D721Med (cell line): Measurements from ENCODE around the gene SELENOW.

ENCODE experiments used
- DNase-seq: peaks from one replicate; pipeline ENCODE4 v3.0.0; 2011; ENCODE audit warnings: low spot score; ENCODE audit not compliant: insufficient read length
- FAIRE-seq: peaks from 2 replicates; lab custom pipeline; 2011; peaks lifted over from hg19 to GRCh38; lab: Jason Lieb, UNC
- CTCF ChIP-seq: IDR thresholded peaks from 2 replicates; pipeline ENCODE4 v1.5.1; 2012; ENCODE audit warnings: mild to moderate bottlenecking, control low read depth; ENCODE audit not compliant: insufficient read depth; ENCODE audit errors: missing control alignments

The SELENOW gene

DNA sequence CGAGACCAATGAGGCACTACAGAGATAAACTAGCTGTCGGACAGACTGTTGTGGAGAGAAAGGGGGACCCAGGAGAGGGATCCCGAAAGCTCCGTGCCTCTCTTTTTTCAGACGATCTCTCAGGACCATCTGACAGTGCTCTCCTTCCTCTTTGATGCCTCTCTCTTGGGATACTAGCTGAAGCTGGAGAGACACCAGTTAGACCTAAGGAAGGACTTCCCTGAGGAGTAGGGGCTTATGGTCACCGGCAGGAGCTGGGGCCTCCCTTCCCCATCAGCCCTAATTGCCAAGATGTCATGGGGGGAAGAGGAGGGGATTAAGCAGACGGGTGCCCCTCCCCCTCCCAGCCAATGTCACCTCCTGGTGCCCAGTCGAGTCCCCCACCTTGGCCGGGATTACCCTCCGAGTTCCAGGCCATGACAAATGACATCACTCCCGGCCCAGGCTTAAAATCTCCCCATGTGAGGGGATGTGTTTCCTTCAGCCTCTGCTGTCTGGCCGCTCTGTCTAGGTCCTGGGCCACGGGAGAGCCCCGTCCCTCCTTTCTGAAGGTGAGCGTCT, 43.0 kb downstream of the SELENOW start, which contains the start of gene CRX:
CRX (plus strand) TSS at position 478 of the 561 bp plus-strand sequence. CDS start 12,507 bp downstream, outside the sequence.
- FAIRE-seq: peak; percentile 77
- peak; percentile 73 for DNase-seq
- no peak for TF ChIP-seq CTCF

DNA sequence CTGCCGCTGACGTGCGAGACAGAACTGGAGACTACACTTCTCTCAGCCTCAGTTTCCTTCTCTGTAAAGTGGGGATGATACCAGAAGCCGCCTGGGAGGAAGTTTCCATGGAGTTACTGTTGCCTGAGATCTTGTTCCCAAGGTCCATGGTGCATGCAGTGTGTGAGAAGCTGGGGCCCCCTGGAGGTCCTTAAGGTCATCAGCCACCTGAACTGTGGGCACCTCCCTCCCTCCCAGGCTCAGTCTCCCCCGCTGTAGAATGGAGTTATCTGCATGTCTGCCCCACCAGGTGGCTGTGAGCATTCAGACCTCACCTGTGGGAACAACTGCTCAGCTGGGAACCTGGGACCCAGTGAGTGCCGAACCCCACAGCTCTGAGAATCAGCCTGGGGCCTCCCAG, 45.9 kb downstream of the SELENOW start:
- no peak for TF ChIP-seq CTCF
- DNase-seq: no peak
- no peak for FAIRE-seq

GRCh38 chr19:47826800-47827199, 48.3 kb downstream of the SELENOW start:
- no peak for DNase-seq
- peak; percentile 76 for FAIRE-seq

DNA sequence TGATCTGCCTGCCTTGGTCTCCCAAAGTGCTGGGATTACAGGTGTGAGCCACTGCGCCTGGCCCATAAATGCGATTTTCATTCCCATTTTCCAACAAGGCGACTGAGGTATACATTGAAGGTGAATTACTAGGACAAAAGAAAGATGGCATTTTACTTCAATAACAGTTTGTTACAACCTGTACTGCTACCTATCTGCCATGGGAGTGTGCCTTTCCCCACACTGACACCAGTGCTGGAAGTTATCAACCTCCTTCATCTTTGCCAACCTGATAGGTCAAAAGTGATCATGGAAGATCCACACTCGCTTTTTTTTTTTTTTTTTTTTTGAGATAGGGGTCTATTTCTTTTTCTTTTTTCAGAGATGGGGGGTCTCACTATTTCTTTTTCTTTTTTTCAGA, 54.2 kb downstream of the SELENOW start:
- no peak for FAIRE-seq
- DNase-seq: no peak
- TF ChIP-seq CTCF: no peak

More at GRCh38 chr19:47826800-47827199, 48.3 kb downstream of the SELENOW start:
- TF ChIP-seq CTCF: no peak
